Karpas-422 (cell line): ENCODE measurements around the gene MID2. TPM values are rescaled to one million over a fixed set of nuclear protein-coding genes. Genes with fewer than 3 reads are reported as not detected.
"Not testable (repeated sequence)": the region's sequence is repeated elsewhere in the genome, so short reads cannot be mapped to it uniquely, and the experiment has no call there.

ENCODE experiments used
- DNase-seq: peaks from one replicate; pipeline ENCODE4 v3.0.0-alpha.2; 2015
- H2AFZ ChIP-seq: fragments of 200-600 bp; sonication (generic); 2 replicates; pipeline ENCODE4 v1.6.1; 2014; ENCODE audit warnings: antibody characterized with exemption, low read length, mixed read lengths
- H3K27ac ChIP-seq: fragments of 200-600 bp; sonication (generic); 2 replicates; pipeline ENCODE4 v1.5.1; 2014; ENCODE audit warnings: mild to moderate bottlenecking, low read length, moderate library complexity
- H3K27me3 ChIP-seq: fragments of 200-600 bp; sonication (generic); 2 replicates; pipeline ENCODE4 v1.6.1; 2014; ENCODE audit warnings: low read length, mixed read lengths
- H3K36me3 ChIP-seq: fragments of 200-600 bp; sonication (generic); 2 replicates; pipeline ENCODE4 v1.6.1; 2014; ENCODE audit warnings: low read length, mixed read lengths; ENCODE audit not compliant: insufficient read depth
- H3K4me1 ChIP-seq: fragments of 200-600 bp; sonication (generic); 2 replicates; pipeline ENCODE4 v1.6.1; 2014; ENCODE audit warnings: mild to moderate bottlenecking, low read length, mixed read lengths
- H3K4me2 ChIP-seq: fragments of 200-600 bp; sonication (generic); 2 replicates; pipeline ENCODE4 v1.6.1; 2014; ENCODE audit warnings: low read length, low read depth, mild to moderate bottlenecking; ENCODE audit not compliant: poor library complexity, severe bottlenecking
- H3K4me3 ChIP-seq: fragments of 200-600 bp; sonication (generic); 2 replicates; pipeline ENCODE4 v1.5.1; 2014; ENCODE audit warnings: mild to moderate bottlenecking, antibody characterized with exemption, low read length, mixed read lengths
- H3K79me2 ChIP-seq: fragments of 200-600 bp; sonication (generic); 2 replicates; pipeline ENCODE4 v1.6.1; 2014; ENCODE audit warnings: mild to moderate bottlenecking, low read length, mixed read lengths
- H3K9ac ChIP-seq: fragments of 200-600 bp; sonication (generic); 2 replicates; pipeline ENCODE4 v1.6.0; 2014; ENCODE audit warnings: low read length
- H3K9me2 ChIP-seq: fragments of 200-600 bp; sonication (generic), shearing (Covaris generic); replicated peaks from 2 replicates; pipeline ENCODE4 v1.6.0; 2014; ENCODE audit warnings: mild to moderate bottlenecking, low read length, moderate library complexity; ENCODE audit not compliant: insufficient read depth
- H3K9me3 ChIP-seq: fragments of 300-700, 200-600 bp; sonication (generic); 2 replicates; pipeline ENCODE4 v1.6.1; 2014; ENCODE audit warnings: low read length, mixed read lengths
- H4K20me1 ChIP-seq: fragments of 200-600 bp; sonication (generic); 2 replicates; pipeline ENCODE4 v1.6.1; 2014; ENCODE audit warnings: mild to moderate bottlenecking, antibody characterized with exemption, low read length, low read depth; ENCODE audit not compliant: insufficient read depth
- small RNA-seq: library from RNA; depleted of rRNA; stranded (forward); fragments of <200 nt; gene quantifications from one replicate; pipeline ENCODE3, GENCODE V24; 2014
- total RNA-seq: library from RNA; depleted of rRNA; stranded (reverse); fragments of >200 nt; shearing (Covaris generic); gene quantifications from 2 replicates; pipeline ENCODE4 v1.2.3, GENCODE V29; 2014; ENCODE audit warnings: low replicate concordance; rRNA removed

Gene MID2
- total RNA-seq, 1 experiment from 2014 or later = 0.22 TPM

DNA sequence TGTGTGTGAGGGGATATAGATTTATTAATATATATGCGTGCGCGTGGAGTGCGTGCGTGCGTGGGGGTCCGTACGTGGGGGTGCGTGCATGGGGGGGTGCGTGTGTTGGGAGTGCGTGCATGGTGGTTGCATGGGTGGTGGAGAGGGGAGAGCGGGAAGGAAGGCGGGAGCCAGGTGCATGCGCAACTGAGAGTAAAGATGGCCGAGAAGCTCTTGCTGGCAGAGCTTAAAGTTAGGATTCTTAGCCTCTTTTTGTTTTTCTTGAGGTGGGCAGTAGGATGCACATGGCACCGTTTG lies 110.7 kb downstream of the MID2 start:
- Histone ChIP-seq H3K9me3 (no peaks in the 10 kb centered on the region), H3K36me3 (no peaks in the 10 kb centered on the region), H3K4me1 (no peaks in the 10 kb centered on the region), H3K9ac (no peak overlapping the region), H4K20me1 (no peaks in the 10 kb centered on the region), H2AFZ (no peak overlapping the region), H3K79me2 (no peaks in the 10 kb centered on the region), H3K4me3 (no peak overlapping the region), H3K4me2 (no peak overlapping the region), H3K9me2 (no peaks in the 10 kb centered on the region), H3K27me3 (no peaks in the 10 kb centered on the region), H3K27ac (no peak overlapping the region)
- DNase-seq = no peak

DNA sequence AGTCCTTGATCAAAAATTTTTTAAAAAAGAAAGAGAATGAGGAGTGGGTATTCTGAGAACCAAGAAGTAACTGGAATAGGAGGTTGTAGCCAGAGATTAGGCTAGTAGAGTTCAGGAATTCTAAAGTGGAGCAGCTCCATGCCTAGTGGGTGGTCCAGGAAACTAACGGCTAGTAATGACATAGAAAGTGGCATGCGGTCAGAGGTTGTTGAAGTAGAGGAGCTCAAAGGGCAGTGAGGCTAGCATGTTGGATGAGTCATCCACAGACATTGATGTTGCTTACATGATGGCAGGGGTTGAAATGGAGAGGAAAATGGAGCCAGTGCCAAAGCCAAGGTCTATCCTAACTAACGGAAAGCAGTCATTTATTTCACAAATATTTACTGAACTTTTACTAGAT lies 114.4 kb downstream of the MID2 start:
- H3K4me2 ChIP-seq = no peak overlapping the region
- no peaks in the 10 kb centered on the region for H3K9me3 ChIP-seq
- H3K4me3 ChIP-seq = no peak overlapping the region
- H3K27me3 ChIP-seq = no peaks in the 10 kb centered on the region
- no peak overlapping the region for H3K27ac ChIP-seq
- no peaks in the 10 kb centered on the region for H3K36me3 ChIP-seq
- no peaks in the 10 kb centered on the region for H3K4me1 ChIP-seq
- no peak overlapping the region for H3K9ac ChIP-seq
- no peaks in the 10 kb centered on the region for H3K9me2 ChIP-seq
- H4K20me1 ChIP-seq = no peaks in the 10 kb centered on the region
- no peak overlapping the region for H2AFZ ChIP-seq
- no peaks in the 10 kb centered on the region for H3K79me2 ChIP-seq
- no peak for DNase-seq

DNA sequence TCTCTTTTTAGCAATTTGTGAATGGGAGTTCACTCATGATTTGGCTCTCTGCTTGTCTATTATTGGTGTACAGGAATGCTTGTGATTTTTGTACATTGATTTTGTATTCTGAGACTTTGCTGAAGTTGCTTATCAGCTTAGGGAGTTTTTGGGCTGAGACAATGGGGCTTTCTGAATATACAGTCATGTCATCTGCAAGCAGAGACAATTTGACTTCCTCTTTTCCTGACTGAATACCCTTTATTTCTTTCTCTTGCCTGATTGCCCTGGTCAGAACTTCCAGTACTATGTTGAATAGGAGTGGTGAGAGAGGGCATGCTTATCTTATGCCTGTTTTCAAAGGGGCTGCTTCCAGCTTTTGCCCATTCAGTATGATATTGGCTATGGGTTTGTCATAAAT lies 129.7 kb downstream of the MID2 start:
- H3K27ac ChIP-seq, DNase-seq, H3K27me3 ChIP-seq, H4K20me1 ChIP-seq, H3K9ac ChIP-seq, H3K4me2 ChIP-seq, H3K4me1 ChIP-seq, H3K79me2 ChIP-seq, H3K4me3 ChIP-seq, H3K9me3 ChIP-seq, H3K36me3 ChIP-seq, H3K9me2 ChIP-seq, H2AFZ ChIP-seq: not testable (repeated sequence)

DNA sequence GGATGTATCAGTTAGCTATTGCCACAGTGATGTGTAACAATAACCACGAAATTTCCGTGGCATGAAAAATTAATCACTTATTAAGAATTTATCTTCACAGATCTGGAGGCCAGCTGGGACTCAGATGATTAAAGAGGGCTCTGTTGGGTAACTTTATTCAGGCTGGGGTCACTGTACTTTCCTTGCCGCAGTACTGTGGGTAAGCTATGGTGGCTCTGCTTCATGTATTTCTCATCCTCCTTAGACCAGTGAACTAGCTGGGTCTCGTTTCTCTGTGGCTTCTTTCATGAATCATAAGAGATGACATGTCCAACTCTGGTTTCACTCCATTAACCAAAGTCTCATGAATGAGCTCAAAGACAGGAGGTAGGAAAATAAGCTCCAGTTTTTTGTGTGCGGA lies 143.0 kb downstream of the MID2 start:
- H2AFZ ChIP-seq = no peak overlapping the region
- no peaks in the 10 kb centered on the region for H3K79me2 ChIP-seq
- H3K27ac ChIP-seq = no peak overlapping the region
- H4K20me1 ChIP-seq = no peaks in the 10 kb centered on the region
- no peaks in the 10 kb centered on the region for H3K9me2 ChIP-seq
- no peak for DNase-seq
- H3K4me3 ChIP-seq = no peak overlapping the region
- H3K9ac ChIP-seq = no peak overlapping the region
- H3K27me3 ChIP-seq = no peaks in the 10 kb centered on the region
- H3K4me1 ChIP-seq = no peaks in the 10 kb centered on the region
- no peak overlapping the region for H3K4me2 ChIP-seq
- H3K36me3 ChIP-seq = no peaks in the 10 kb centered on the region
- H3K9me3 ChIP-seq = no peaks in the 10 kb centered on the region

DNA sequence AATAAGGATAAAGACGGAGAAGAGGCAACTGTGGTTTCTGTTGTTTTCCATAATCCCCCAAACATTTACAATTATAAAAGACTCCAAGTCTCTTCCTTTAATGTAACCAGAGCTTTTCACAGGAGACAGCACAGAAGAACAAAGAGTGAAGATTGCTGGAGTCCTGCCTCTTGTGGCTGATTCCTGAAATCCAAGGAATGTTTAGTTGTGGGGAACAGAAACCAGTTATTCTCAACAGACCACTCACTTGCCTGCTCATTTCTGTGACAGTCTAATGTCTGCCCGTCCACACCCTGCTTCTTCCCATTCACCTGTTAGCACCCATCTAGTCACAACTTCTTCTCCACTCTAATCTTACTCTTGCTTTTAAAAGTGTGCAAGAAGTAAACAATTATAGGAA lies 144.4 kb downstream of the MID2 start:
- DNase-seq = no peak
- no peak overlapping the region for H3K4me3 ChIP-seq
- H3K9ac ChIP-seq = no peak overlapping the region
- H3K9me3 ChIP-seq = no peaks in the 10 kb centered on the region
- H3K4me2 ChIP-seq = no peak overlapping the region
- H3K79me2 ChIP-seq = no peaks in the 10 kb centered on the region
- H2AFZ ChIP-seq = no peak overlapping the region
- H3K27ac ChIP-seq = no peak overlapping the region
- H3K9me2 ChIP-seq = no peaks in the 10 kb centered on the region
- no peaks in the 10 kb centered on the region for H3K36me3 ChIP-seq
- no peaks in the 10 kb centered on the region for H3K27me3 ChIP-seq
- no peaks in the 10 kb centered on the region for H3K4me1 ChIP-seq
- no peaks in the 10 kb centered on the region for H4K20me1 ChIP-seq

DNA sequence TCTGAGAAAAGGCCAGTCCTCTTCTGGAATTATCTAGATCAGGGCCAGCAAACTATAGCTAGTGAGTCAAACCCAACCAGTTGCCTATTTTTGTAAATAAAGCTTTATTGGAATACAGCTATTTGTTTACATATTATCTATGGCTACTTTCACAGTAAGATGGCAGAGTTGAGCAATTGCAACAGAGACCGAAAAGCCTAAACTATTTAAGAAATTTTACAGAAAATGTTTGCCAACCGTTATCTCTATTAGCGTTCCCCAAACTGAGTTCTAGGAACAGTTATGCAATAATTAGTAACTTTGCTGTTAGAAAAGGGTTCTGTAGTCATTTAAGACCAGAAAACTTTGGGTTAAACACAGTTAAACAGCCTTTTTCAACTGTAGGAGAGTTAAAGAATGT lies 146.0 kb downstream of the MID2 start:
- DNase-seq = no peak
- Histone ChIP-seq H3K4me3 (no peak overlapping the region), H3K9ac (no peak overlapping the region), H3K36me3 (no peaks in the 10 kb centered on the region), H3K27ac (no peak overlapping the region), H4K20me1 (no peaks in the 10 kb centered on the region), H3K4me2 (no peak overlapping the region), H3K27me3 (no peaks in the 10 kb centered on the region), H3K4me1 (no peaks in the 10 kb centered on the region), H3K9me3 (no peaks in the 10 kb centered on the region), H2AFZ (no peak overlapping the region), H3K9me2 (no peaks in the 10 kb centered on the region), H3K79me2 (no peaks in the 10 kb centered on the region)

Small RNA genes within 50 kb of the gene (small RNA-seq; reads per million reads assigned to genes)
- not detected for gene RF00019

Other genes starting within 250 kb of the MID2 start
- gene PRPS1, start 197.4 kb upstream of the MID2 start, total RNA-seq = 50.7 and 69.7 TPM in 2 replicates
- 266 and 270 TPM in 2 replicates for gene TSC22D3, start 50.1 kb upstream of the MID2 start, total RNA-seq
- not detected in 2 replicates for gene NCBP2L, start 48.1 kb upstream of the MID2 start, total RNA-seq
- gene TEX13B, start 156.5 kb downstream of the MID2 start, total RNA-seq = not detected in 2 replicates
- not detected in 2 replicates for gene VSIG1, start 219.2 kb downstream of the MID2 start, total RNA-seq